ENCODE results near the gene LRRFIP1. TPM values are rescaled to one million over a fixed set of nuclear protein-coding genes. Genes with fewer than 3 reads are reported as not detected.

The LRRFIP1 gene
- total and polyA plus RNA-seq, 2 of the 13 experiments (the other 11 are each of a cell fraction or from before 2014, with no cell fraction given): 15.9 to 40.5 TPM

- TF ChIP-seq ZNF784 (CRISPR knock-in tag; IDR thresholded peaks at IDR 0.05; ENCODE audit: borderline replicate concordance) (no peak), PAF1 (CRISPR knock-in tag; IDR thresholded peaks at IDR 0.05) (no peak), ZNF850 (CRISPR knock-in tag; conservative IDR thresholded peaks at IDR 0.05) (no peak), FOXJ3 (CRISPR knock-in tag; IDR thresholded peaks at IDR 0.05; ENCODE audit: borderline replicate concordance) (peak; percentile 55; the same call in 1 of the 2 replicates), HIVEP1 (CRISPR knock-in tag; IDR thresholded peaks at IDR 0.05) (peak; percentile 43; the same call in 1 of the 2 replicates), ZNF10 (CRISPR knock-in tag; IDR thresholded peaks at IDR 0.05; ENCODE audit: borderline replicate concordance, low read depth) (no peak), ARID5B (CRISPR knock-in tag; IDR thresholded peaks at IDR 0.05) (0 out of 2 replicates have a peak, but pooled peaks have one; percentile 32), HMG20A (CRISPR knock-in tag; IDR thresholded peaks at IDR 0.05; ENCODE audit: borderline replicate concordance) (no peak), TRIM22 (IDR thresholded peaks at IDR 0.05) (no peak), FOXA1 (IDR thresholded peaks at IDR 0.05) (no peak), FOXA1 (CRISPR knock-in tag; IDR thresholded peaks at IDR 0.05) (no peak), KLF12 (CRISPR knock-in tag; IDR thresholded peaks at IDR 0.05; ENCODE audit: borderline replicate concordance) (no peak), ZNF343 (CRISPR knock-in tag; IDR thresholded peaks at IDR 0.05) (no peak), CBX5 (CRISPR knock-in tag; IDR thresholded peaks at IDR 0.05; ENCODE audit: borderline replicate concordance) (no peak), CREBL2 (CRISPR knock-in tag; IDR thresholded peaks at IDR 0.05; ENCODE audit: borderline replicate concordance) (no peak), AHR (CRISPR knock-in tag; IDR thresholded peaks at IDR 0.05) (no peak), ZSCAN21 (CRISPR knock-in tag; IDR thresholded peaks at IDR 0.05; ENCODE audit: borderline replicate concordance) (no peak), FOXO1 (CRISPR knock-in tag; IDR thresholded peaks at IDR 0.05) (no peak), ZBTB7A (CRISPR knock-in tag; IDR thresholded peaks at IDR 0.05) (no peak), ZNF781 (CRISPR knock-in tag; IDR thresholded peaks at IDR 0.05; ENCODE audit: borderline replicate concordance, not compliant biosample characterization) (no peak), ZNF709 (CRISPR knock-in tag; IDR thresholded peaks at IDR 0.05) (no peak)
These were observed 46.0 kb downstream of the LRRFIP1 start (continued) for GRCh38 chr2:237673130-237674001.

Data from HepG2 (cell line).